Activated gamma-delta T cell treated with anti-CD3 and anti-CD28 coated beads, Interleukin-2, amount 50 U/mL, for 16 hours (primary cell): ENCODE results near the gene RUSC1.
"Not testable (repeated sequence)": the region's sequence is repeated elsewhere in the genome, so short reads cannot be mapped to it uniquely, and the experiment has no call there.

Source experiments
- DNase-seq: peaks from one replicate; pipeline ENCODE4 v3.0.0-alpha.2; 2020; ENCODE audit warnings: low read depth

The RUSC1 gene

DNA sequence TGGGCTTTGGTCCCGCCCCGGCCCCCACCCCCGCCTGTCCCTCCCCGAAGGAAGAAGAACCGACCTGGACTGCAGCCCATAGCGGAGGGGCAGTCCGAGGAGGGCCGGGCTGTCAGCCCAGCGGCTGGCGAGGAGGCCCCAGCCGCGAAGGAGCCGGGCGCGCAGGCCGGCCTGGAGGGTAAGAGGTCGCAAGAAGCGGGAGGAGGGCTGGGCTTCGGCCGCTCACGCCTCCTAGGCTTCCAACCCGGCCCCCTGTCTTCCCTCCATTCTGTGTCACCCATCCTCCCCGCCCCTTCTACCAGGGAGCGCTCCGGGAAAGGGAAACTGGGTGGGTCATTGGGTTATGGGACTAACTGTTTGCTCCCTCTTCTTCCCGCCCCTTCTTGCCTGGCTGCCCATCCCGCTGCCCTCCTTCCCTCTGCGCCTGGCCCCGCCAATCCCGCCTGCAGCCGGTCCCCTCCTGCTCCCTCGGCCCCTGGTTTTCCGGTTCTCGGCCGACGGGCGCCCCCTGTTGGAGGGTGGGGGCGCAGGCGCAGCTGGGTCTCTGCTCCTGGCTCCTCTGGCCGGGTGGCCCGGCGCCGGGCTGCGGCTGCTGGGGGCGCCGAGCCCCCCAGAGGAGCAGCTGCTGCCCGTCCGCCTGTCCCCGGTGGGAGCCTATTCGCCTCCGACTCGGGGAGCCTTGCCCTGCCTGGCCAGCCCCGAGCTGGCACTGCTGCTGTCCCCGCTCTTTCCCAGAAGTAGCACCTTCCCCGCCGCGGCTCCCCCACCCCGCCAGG is 2.4 kb downstream of the RUSC1 start:
- peak; percentile 82 for DNase-seq

- peak; percentile 66 for DNase-seq
Measured at GRCh38 chr1:155323729-155324036, 3.0 kb downstream of the RUSC1 start.

- peak; percentile 71 for DNase-seq
Measured at GRCh38 chr1:155324037-155324716, 3.5 kb downstream of the RUSC1 start.

- no peak for DNase-seq
Measured at GRCh38 chr1:155324717-155325602, 4.3 kb downstream of the RUSC1 start.

- DNase-seq = no peak
Measured at GRCh38 chr1:155325603-155325893, 4.9 kb downstream of the RUSC1 start.

DNA sequence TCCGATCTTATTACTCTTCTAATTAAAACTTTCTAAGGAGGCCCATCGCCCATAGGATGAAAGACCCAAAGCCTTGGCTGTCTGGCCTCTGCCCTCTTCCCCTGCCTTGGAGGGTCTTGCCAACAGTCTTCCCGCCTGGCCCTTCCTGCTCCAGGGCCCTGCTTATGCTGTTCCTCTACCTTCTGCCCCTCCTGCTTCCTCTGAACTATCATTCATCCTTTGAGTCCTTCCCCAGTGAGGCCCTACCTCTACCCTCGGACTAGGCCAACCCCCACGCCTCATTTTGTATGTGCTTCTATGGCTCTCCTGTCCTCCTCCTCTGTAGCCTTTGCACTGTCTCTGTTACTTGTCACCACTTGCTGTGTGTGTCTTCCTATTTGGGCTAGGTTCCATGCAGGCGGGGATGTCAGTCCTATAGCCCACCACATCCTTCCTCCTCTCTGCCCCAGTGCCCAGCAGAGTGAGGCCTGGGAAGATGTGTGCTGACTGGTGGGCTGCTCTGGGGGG is 5.4 kb downstream of the RUSC1 start:
- no peak for DNase-seq

DNA sequence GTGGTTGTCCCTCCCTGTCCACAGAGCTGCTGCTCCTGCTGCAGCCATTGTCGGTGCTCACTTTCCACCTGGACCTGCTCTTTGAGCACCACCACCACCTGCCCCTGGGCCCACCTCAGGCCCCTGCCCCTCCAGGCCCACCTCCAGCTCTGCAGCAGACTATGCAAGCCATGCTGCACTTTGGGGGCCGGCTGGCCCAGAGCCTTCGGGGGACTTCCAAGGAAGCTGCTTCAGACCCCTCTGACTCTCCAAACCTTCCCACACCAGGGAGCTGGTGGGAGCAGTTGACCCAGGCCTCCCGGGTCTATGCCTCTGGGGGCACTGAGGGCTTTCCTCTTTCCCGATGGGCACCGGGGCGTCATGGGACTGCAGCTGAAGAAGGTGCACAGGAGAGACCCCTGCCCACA is 5.9 kb downstream of the RUSC1 start:
- DNase-seq = no peak

- DNase-seq = no peak
Measured at GRCh38 chr1:155327981-155328380, 7.3 kb downstream of the RUSC1 start.

DNA sequence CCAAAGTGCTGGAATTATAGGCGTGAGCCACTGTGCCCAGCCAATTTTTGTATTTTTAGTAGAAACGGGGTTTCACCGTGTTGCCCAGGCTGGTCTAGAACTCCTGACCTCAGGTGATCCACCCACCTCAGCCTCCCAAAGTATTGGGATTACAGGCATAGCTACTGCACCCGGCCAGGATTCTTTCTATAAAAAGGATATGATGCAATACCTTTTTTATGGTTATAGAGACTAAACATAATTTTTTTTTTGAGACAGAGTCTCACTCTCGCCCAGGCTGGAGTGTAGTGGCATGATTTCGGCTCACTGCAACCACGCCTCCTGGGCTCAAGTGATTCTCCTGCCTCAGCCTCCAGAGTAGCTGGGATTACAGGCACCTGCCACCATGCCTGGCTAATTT is 8.2 kb downstream of the RUSC1 start:
- not testable (repeated sequence) for DNase-seq

DNA sequence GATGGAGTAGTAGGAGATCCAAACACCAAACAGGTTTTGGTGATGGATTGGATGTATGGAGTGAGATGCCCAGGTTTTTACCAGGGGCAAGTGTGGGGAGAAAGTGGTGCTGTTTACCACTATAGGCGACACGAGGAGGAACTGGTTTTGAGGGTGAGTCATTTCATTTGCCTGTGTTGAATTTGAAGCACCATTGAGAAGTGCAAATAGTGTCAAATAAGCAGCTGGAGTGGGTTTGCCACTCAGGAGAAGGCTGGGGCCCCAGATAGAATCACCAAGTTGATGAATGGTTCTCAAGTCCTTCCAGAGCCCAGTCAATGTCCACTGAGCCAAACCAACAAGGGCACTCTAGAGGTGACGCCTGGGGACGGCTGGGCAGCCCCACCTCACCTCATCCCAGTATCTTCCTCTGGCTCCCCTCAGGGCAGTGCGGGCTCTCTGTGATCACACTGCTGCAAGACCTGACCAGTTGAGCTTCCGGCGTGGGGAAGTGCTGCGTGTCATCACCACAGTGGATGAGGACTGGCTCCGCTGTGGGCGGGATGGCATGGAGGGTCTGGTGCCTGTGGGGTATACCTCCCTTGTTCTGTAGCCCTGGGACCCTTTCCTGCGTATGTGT is 9.4 kb downstream of the RUSC1 start:
- DNase-seq = no peak

DNA sequence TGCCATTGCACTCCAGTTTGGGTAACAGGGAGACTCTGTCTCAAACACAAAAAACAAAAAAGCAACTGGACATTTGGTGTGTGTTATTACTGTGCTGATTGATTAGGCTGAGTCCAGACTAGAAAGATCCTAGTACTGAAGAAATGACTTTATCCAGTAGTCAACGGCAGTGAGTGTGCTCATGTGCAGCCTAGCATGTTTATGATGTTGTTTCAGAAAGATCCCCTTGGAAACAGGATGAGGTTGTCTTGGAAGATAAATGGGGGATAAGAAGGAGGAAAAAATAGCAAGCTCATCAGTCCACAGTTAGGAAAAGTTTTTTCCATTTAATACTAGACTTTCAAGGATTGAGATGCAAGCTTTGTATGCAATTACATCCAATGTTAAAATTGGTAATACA is 14.3 kb downstream of the RUSC1 start:
- no peak for DNase-seq

- DNase-seq = no peak
Measured at GRCh38 chr1:155339515-155340097, 18.9 kb downstream of the RUSC1 start.

- no peak for DNase-seq
Measured at GRCh38 chr1:155342842-155343241, 22.1 kb downstream of the RUSC1 start.

GRCh38 chr1:155352631-155353030 is 31.9 kb downstream of the RUSC1 start:
- DNase-seq = no peak

- no peak for DNase-seq
Measured at GRCh38 chr1:155360051-155360450, 39.4 kb downstream of the RUSC1 start.

DNA sequence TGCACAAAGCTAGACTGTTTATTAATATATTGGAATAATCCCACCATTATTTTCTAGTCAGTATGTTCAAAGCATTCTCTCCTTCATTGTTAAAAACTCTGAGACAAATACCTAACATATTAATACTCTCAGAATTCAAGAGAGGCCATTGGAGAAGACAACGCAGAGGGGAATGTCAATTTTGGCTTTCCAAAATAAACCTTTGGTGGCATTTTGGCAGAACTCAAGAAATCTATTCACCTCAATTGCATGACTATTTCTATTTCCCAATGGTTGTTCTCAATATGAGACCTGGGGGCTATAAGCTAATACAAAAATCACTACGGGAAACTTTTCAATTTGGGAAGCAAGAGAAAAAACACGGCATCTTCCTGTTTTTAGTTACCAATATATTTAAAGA is 58.5 kb downstream of the RUSC1 start:
- no peak for DNase-seq

DNA sequence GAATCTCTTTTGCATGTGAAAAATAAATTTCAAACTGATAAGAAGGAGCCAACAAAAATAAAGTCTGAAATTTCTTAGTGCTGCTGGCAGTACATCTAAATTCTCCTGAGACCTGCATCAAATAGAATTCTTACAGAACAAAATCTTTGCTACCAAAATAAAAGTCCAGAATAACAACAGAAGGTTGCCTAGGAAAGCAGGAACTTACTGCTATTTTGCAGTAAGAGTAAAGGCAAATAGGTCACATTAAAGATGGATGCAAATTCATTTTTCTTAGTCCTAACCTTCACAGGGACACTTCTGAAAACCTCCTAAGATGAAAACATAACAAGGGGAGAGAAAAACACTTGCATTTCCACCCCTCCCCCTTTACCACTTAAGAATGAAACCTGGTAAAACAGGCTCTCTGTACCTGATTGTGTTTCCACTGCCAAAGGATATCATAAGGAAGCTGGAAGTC is 59.0 kb downstream of the RUSC1 start:
- DNase-seq = no peak
